Activated CD8-positive, alpha-beta memory T cell treated with anti-CD3 and anti-CD28 coated beads, Interleukin-2, amount 10 ng/mL, durations not matched to agents 7 days and 5 days (primary cell): ENCODE results near the gene SMARCC1. TPM values are rescaled to one million over a fixed set of nuclear protein-coding genes. Genes with fewer than 3 reads are reported as not detected.
"Not testable (repeated sequence)": the region's sequence is repeated elsewhere in the genome, so short reads cannot be mapped to it uniquely, and the experiment has no call there.

Source experiments
- ATAC-seq: fragments of 150-1000 bp; cut with Tn5 transposase; one replicate; pipeline ENCODE4 v1.10.0; 2021; ENCODE audit warnings: moderate library complexity
- CTCF ChIA-PET: fragments of 350-600 bp; sonication (Branson Sonifier 250); formaldehyde crosslinking; loops from one replicate; lab custom pipeline; 2021; ENCODE audit warnings: antibody characterized with exemption; lab: Charles Lee
- DNase-seq: peaks from one replicate; pipeline ENCODE4 v3.0.0-alpha.2; 2020
- H3K27ac Mint-ChIP-seq: one replicate; pipeline ENCODE4 v1.8.0; 2021; ENCODE audit warnings: mild to moderate bottlenecking, mixed read lengths
- H3K27me3 Mint-ChIP-seq: one replicate; pipeline ENCODE4 v1.8.0; 2021; ENCODE audit warnings: mixed read lengths
- H3K36me3 Mint-ChIP-seq: one replicate; pipeline ENCODE4 v1.8.0; 2021; ENCODE audit warnings: mild to moderate bottlenecking, mixed read lengths
- H3K4me1 Mint-ChIP-seq: one replicate; pipeline ENCODE4 v1.8.0; 2021; ENCODE audit warnings: mixed read lengths
- H3K4me3 Mint-ChIP-seq: one replicate; pipeline ENCODE4 v1.8.0; 2021; ENCODE audit warnings: mild to moderate bottlenecking, moderate library complexity, mixed read lengths
- H3K9me3 Mint-ChIP-seq: one replicate; pipeline ENCODE4 v1.8.0; 2022; ENCODE audit warnings: low read depth, mixed read lengths
- total RNA-seq, 2 experiments: library from RNA; stranded (reverse); gene quantifications; one replicate each; pipeline ENCODE4 v1.2.3, GENCODE V29; 2021

Gene SMARCC1
- total RNA-seq, 2 experiments from 2014 or later, result 84.3 to 111 TPM

DNA sequence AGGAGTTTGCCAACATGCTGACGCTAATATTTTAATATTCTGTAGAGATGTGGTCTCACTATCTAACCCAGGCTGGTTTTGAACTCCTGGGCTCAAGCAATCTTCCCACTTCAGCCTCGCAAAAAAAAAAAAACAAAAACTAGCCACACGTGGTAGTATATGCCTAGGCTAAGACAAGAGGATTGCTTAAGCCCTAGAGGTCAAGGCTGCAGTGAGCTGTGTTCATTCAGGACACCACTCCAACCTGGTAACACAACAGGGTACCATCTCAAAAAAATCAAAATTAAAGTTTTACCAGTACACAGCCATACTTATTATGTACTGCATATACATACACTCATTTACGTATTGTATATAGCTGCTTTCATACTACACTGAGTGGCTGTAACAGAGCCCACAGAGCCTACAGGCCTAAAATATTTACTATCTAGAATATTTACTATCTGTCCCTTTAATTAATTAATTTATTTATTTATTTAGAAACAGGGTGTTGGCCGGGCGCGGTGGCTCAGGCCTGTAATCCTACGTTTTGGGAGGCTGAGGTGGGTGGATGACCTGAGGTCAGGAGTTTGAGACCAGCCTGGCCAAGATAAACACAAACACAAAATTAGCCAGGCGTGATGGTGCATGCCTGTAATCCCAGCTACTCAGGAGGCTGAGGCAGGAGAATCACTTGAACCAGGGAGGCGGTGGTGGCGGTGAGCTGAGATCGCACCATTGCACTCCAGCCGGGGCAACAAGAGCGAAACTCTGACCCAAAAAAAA is 23.2 kb downstream of the SMARCC1 start:
- Mint-ChIP-seq H3K27me3 (no peaks in the 10 kb centered on the region), H3K36me3 (peaks cover 15% of the 10 kb centered on the region)
- no peak for ATAC-seq

DNA sequence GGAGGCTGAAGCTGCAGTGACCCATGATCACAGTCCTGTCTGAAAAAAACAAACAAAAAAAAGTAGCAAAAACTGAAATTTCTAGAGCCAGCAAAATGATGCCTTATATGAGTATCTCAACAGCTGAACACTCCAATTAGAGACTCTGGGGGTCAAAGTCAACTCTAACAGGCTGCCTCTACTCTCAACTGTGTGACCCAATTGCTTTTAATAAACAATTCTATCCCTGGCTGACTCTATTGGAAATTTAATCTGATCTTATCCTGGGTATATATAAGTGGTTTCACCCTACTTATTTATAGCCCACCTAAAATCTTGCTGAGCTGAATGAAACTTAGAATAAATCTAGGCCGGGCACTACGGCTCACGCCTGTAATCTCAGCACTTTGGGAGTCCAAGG is 29.0 kb downstream of the SMARCC1 start:
- no peaks in the 10 kb centered on the region for H3K27me3 Mint-ChIP-seq
- CTCF ChIA-PET, result no interaction called here
- peaks cover 1% of the 10 kb centered on the region for H3K4me1 Mint-ChIP-seq
- ATAC-seq, result no peak
- H3K36me3 Mint-ChIP-seq, result peaks cover 25% of the 10 kb centered on the region
- H3K27ac Mint-ChIP-seq, result no peak overlapping the region
- no peak overlapping the region for H3K4me3 Mint-ChIP-seq
- DNase-seq, result no peak
- H3K9me3 Mint-ChIP-seq, result no peaks in the 10 kb centered on the region

More for the DNA sequence above, 23.2 kb downstream of the SMARCC1 start:
- Mint-ChIP-seq H3K4me1 (peaks cover 9% of the 10 kb centered on the region), H3K4me3 (no peak overlapping the region), H3K27ac (no peak overlapping the region), H3K9me3 (no peaks in the 10 kb centered on the region)
- CTCF ChIA-PET, result interaction anchor here (0.9 to 1.3 kb wide), 2 partner anchors 14 to 236 kb away, joined by 3 to 4 read pairs; no protein-coding TSS in a partner anchor
- no peak for DNase-seq

DNA sequence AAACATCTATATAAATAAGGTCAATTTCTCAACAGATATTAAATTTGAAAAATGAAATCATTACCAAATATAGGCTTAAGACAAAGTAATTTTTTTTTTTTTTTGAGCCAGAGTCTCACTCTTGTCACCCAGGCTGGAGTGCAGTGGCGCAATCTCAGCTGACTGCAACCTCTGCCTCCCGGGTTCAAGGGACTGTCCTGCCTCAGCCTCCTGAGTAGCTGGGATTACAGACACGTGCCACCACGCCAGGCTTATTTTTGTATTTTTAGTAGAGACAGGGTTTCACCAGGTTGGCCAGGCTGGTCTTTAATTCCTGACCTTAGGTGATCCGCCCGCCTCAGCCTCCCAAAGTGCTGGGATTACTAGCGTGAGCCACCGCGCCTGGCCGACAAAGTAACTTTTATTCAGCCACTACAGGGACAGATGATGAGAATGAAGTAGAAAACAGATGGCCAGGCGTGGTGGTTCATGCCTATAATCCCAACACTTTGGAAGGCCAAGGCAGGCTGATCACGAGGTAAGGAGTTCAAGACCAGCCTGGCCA is 30.8 kb downstream of the SMARCC1 start:
- CTCF ChIA-PET, H3K27ac Mint-ChIP-seq, DNase-seq, ATAC-seq, H3K4me3 Mint-ChIP-seq, H3K27me3 Mint-ChIP-seq, H3K9me3 Mint-ChIP-seq, H3K4me1 Mint-ChIP-seq: not testable (repeated sequence)
- H3K36me3 Mint-ChIP-seq, result peaks cover 20% of the 10 kb centered on the region

DNA sequence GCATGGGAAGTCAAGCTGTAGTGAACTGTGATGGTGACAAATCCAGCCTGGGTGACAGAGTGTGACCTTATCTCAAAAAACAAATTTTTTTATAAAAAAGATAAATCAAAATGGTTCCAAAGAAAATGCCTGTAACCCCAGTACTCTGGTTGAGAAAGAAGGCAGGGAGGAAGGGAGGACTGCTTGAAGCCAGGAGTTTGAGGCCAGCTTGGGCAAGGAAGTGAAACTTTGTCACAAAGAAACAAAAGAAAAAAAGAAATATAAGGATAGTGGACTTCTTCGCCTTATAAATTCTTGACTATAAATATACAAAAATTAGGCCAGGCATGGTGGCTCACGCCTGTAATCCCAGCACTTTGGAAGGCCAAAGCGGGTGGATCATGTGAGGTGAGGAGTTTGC is 34.1 kb downstream of the SMARCC1 start:
- Mint-ChIP-seq H3K36me3 (peaks cover 20% of the 10 kb centered on the region), H3K27me3 (no peaks in the 10 kb centered on the region), H3K9me3 (no peaks in the 10 kb centered on the region), H3K27ac (no peak overlapping the region), H3K4me3 (no peak overlapping the region), H3K4me1 (peaks cover 3% of the 10 kb centered on the region)
- ATAC-seq (no peak), DNase-seq (no peak)
- CTCF ChIA-PET, result interaction anchor here (1.0 kb wide), 1 partner anchor 77 kb away, joined by 3 read pairs; no protein-coding TSS in a partner anchor

DNA sequence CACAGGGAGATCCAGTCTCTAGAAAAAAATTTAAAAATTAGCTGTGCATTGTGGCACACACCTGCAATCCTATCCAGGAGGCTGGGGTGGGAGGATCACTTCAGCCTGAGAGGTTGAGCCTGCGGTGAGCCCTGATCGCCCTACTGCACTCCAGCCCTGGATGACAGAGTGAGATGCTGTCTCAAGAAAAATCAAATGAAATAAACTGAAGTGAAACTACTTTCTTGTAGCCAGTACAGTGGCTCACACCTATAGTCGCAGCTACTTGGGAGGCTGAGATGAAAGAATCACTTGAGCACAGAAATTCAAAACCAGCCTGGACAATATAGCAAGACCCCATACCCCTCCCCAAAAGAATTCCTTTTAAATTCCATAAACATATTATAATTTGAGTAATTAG is 35.4 kb downstream of the SMARCC1 start:
- ATAC-seq (no peak), DNase-seq (no peak)
- Mint-ChIP-seq H3K4me3 (no peak overlapping the region), H3K27me3 (no peaks in the 10 kb centered on the region), H3K36me3 (peaks cover 19% of the 10 kb centered on the region), H3K27ac (no peak overlapping the region), H3K4me1 (peaks cover 6% of the 10 kb centered on the region), H3K9me3 (no peaks in the 10 kb centered on the region)
- CTCF ChIA-PET, result no interaction called here

DNA sequence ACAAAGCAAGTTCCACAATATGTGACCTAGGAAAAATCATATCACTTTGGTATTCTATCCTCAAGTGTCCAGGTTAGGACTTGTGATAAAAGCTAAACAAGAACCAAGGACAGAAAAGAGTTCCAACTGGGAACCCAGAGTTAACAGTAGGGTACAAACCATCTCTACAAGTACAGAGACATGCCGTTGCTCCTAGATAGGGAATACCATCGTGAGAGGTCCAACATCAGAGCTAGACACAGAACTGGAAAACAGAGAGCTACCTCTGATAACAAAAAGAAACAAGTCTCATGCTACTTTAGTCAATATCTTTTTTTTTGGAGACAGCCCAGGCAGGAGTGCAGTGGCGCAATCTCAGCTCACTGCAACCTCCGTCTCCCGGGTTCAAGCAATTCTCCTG is 37.8 kb downstream of the SMARCC1 start:
- CTCF ChIA-PET, result interaction anchor here (0.8 to 1.4 kb wide), 3 partner anchors 15 to 81 kb away, joined by 3 to 4 read pairs (median 3); no protein-coding TSS in a partner anchor
- DNase-seq (no peak), ATAC-seq (no peak)
- Mint-ChIP-seq H3K4me3 (no peak overlapping the region), H3K9me3 (no peaks in the 10 kb centered on the region), H3K4me1 (peaks cover 6% of the 10 kb centered on the region), H3K27ac (no peak overlapping the region), H3K27me3 (no peaks in the 10 kb centered on the region), H3K36me3 (peaks cover 16% of the 10 kb centered on the region)

DNA sequence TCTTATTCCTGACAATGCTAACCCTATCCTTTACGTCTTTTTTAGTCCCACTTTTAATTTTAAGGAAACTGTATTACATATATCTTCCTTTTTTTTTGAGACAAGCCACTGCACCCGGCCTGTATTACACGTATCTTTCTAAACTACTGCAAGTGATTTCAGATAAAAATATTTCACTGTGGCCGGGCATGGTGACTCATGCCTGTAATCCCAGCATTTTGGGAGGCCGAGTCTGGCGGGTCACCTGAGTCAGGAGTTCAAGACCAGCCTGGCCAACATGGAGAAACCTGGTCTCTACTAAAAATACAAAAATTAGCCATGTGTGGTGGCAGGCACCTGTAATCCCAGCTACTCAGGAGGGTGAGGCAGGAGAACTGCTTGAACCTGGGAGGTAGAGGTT is 38.3 kb downstream of the SMARCC1 start:
- not testable (repeated sequence) for H3K27ac Mint-ChIP-seq, DNase-seq, H3K4me1 Mint-ChIP-seq, H3K9me3 Mint-ChIP-seq, ATAC-seq, H3K4me3 Mint-ChIP-seq, H3K27me3 Mint-ChIP-seq
- peaks cover 16% of the 10 kb centered on the region for H3K36me3 Mint-ChIP-seq
- CTCF ChIA-PET, result interaction anchor here (0.8 to 1.4 kb wide), 2 partner anchors 30 to 81 kb away, joined by 3 read pairs; no protein-coding TSS in a partner anchor

DNA sequence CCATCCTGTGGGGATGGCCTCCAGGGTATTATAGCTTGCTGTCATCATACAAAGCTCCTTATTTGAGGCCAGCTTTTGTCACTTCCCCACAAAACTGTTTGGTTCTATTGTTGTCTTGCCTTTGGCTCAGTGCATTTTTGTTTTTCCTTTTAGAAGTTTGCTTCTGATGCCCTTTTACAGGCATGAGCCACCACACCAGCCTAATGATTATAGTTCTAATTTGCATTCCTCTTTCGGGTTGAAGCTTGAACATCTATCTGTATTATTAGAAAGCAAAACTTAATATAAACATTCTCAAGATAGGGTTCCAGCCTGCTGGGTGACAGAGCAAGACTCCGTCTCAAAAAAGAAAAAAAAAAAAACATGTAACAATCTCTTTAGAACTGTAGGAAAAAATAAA is 39.8 kb downstream of the SMARCC1 start:
- Mint-ChIP-seq H3K9me3 (no peaks in the 10 kb centered on the region), H3K36me3 (peaks cover 18% of the 10 kb centered on the region), H3K4me3 (no peak overlapping the region), H3K27me3 (no peaks in the 10 kb centered on the region), H3K27ac (no peak overlapping the region), H3K4me1 (peaks cover 6% of the 10 kb centered on the region)
- ATAC-seq, result no peak
- CTCF ChIA-PET, result no interaction called here
- DNase-seq, result no peak

DNA sequence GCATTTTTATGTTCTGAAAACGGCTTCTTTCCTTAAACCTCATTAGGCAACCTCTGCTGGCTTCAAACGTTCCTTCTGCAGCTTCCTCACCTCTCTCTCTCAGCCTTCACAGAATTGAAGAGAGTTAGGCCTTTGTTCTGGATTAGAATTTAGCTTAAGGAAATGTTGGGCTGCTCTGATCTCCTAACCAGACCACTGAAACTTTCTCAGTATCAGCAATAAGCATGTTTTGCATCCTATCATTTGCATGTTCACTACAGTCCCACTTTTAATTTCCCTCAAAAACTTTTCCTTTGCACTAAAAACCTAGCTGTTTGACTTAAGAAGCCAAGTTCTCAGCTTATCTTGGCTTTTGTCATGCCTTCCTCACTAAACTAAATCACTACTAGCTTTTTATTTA is 49.5 kb downstream of the SMARCC1 start:
- H3K27me3 Mint-ChIP-seq, result no peaks in the 10 kb centered on the region

DNA sequence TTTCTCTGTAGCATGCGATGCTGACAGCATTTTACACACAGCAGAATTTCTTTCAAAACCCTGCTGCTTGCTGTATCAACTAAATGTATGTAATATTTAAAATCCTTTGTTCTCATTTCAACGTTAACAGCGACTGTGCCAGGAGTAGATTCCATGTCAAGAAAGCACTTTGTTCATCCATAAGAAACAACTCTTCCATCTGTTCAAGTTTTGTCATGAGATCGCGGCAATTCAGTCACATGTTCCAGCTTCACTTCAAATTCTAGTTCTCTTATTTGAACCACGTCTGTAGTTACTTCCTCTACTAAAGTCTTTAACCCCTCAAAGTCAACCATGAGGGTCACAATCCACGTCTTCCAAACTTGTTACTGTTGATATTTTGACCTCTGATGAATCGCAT is 50.6 kb downstream of the SMARCC1 start:
- H3K4me1 Mint-ChIP-seq, result peaks cover 9% of the 10 kb centered on the region
- H3K36me3 Mint-ChIP-seq, result peaks cover 50% of the 10 kb centered on the region
- ATAC-seq, result no peak
- no peak overlapping the region for H3K4me3 Mint-ChIP-seq
- H3K27ac Mint-ChIP-seq, result no peak overlapping the region
- CTCF ChIA-PET, result interaction anchor here (1.2 kb wide), 1 partner anchor 8 kb away, joined by 3 read pairs; no protein-coding TSS in a partner anchor
- no peak for DNase-seq
- no peaks in the 10 kb centered on the region for H3K27me3 Mint-ChIP-seq
- no peaks in the 10 kb centered on the region for H3K9me3 Mint-ChIP-seq

More for the DNA sequence above, 49.5 kb downstream of the SMARCC1 start:
- peaks cover 7% of the 10 kb centered on the region for H3K4me1 Mint-ChIP-seq
- no peak overlapping the region for H3K4me3 Mint-ChIP-seq
- no peaks in the 10 kb centered on the region for H3K9me3 Mint-ChIP-seq
- CTCF ChIA-PET, result no interaction called here
- DNase-seq (no peak), ATAC-seq (no peak)
- H3K36me3 Mint-ChIP-seq, result peaks cover 48% of the 10 kb centered on the region
- H3K27ac Mint-ChIP-seq, result peak overlapping the region; percentile 55

DNA sequence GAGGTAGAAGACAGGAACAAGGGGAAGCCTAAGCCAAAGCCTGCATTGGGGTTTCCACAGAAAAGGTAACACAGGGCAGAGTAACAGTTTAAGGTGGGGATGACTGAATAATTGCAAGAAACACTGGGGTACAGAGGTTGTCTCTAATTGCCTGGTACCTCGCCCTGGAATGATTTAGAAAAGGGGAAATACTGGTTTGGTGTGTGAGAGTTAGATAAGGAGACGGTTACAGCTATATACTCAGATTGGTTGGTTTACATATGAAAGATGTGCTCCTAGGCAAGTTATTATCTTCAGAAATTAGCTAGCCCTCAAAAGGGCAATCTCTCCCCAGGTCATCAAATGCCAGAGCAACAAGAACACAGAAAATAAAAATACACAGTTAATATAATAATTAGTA is 58.8 kb downstream of the SMARCC1 start:
- Mint-ChIP-seq H3K4me3 (no peak overlapping the region), H3K27ac (no peak overlapping the region), H3K27me3 (no peaks in the 10 kb centered on the region), H3K4me1 (peaks cover 7% of the 10 kb centered on the region), H3K9me3 (no peaks in the 10 kb centered on the region), H3K36me3 (peaks cover 33% of the 10 kb centered on the region)
- no peak for DNase-seq
- CTCF ChIA-PET, result interaction anchor here (0.6 kb wide), 1 partner anchor 594 kb away, joined by 3 read pairs; no protein-coding TSS in a partner anchor
- ATAC-seq, result no peak

DNA sequence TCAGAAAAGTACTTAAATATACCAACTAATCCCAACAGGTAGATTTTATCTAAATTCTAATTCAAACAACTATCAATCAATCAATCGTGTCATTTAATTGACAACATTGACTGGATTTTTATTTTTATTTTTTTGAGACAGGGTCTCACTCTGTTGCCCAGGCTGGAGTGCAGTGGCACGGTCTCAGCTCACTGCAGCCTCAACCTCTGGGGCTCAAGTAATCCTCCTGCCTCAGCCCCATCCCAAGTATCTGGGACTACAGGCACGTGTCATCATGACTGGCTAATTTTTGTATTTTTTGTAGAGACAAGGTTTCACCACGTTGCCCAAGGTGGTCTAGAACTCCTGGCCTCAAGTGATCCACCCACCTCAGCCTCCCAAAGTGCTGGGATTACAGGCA is 64.2 kb downstream of the SMARCC1 start:
- peaks cover 28% of the 10 kb centered on the region for H3K36me3 Mint-ChIP-seq
- H3K9me3 Mint-ChIP-seq, DNase-seq, H3K4me3 Mint-ChIP-seq, H3K27me3 Mint-ChIP-seq, ATAC-seq, H3K27ac Mint-ChIP-seq, H3K4me1 Mint-ChIP-seq, CTCF ChIA-PET: not testable (repeated sequence)

DNA sequence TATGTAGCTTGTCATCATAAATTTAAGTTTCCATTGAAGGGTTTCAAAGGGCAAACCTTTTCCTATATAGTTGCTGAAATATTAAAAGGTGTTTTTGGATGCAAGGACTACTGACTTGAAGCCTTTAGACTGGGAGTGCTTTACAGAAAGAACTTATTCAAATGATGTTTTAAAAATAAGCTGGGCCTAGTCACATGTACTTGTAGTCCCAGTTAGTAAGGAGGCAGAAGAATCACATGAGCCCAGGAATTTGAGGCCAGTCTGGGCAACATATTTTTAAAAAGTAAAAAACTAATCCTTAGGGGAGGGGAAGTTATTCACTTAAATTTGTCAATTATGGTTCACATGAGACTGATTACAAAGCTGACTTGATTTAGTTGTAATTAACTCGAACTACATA is 65.0 kb downstream of the SMARCC1 start:
- H3K27ac Mint-ChIP-seq, result peak overlapping the region; percentile 49
- no peaks in the 10 kb centered on the region for H3K9me3 Mint-ChIP-seq
- peaks cover 30% of the 10 kb centered on the region for H3K36me3 Mint-ChIP-seq
- CTCF ChIA-PET, result interaction anchor here (1.2 kb wide), 1 partner anchor 435 kb away, joined by 3 read pairs; no protein-coding TSS in a partner anchor
- H3K4me3 Mint-ChIP-seq, result no peak overlapping the region
- H3K4me1 Mint-ChIP-seq, result peaks cover 7% of the 10 kb centered on the region
- DNase-seq (no peak), ATAC-seq (no peak)
- H3K27me3 Mint-ChIP-seq, result no peaks in the 10 kb centered on the region

DNA sequence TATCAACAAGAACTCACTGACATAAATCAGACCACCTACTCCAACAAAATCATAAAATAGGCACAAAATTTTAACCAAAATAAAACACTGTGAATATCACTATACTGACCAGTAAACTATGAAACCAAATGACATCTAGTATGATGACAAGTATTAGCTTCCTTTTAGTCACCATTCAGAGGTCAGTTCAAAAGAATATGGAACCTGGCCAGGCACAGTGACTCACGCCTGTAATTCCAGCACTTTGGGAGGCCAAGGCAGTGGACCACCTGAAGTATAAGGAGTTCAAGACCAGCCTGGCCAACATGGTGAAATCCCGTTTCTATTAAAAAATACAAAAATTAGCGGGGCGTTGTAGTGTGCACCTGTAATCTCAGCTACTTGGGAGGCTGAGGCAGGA is 65.8 kb downstream of the SMARCC1 start:
- H3K27ac Mint-ChIP-seq, result no peak overlapping the region
- ATAC-seq, result no peak

More for the DNA sequence above, 65.8 kb downstream of the SMARCC1 start:
- CTCF ChIA-PET, result interaction anchor here (1.2 kb wide), 1 partner anchor 435 kb away, joined by 3 read pairs; no protein-coding TSS in a partner anchor
- DNase-seq, result no peak
- Mint-ChIP-seq H3K4me1 (peaks cover 5% of the 10 kb centered on the region), H3K4me3 (no peak overlapping the region), H3K9me3 (no peaks in the 10 kb centered on the region), H3K36me3 (peaks cover 31% of the 10 kb centered on the region), H3K27me3 (no peaks in the 10 kb centered on the region)
